NCI-H82 treated with DMSO at 0.1 percent for 48 hours (cell line): ENCODE measurements around the gene DLGAP4.

Source experiments
- DNase-seq: peaks from one replicate; lab custom pipeline; 2025; ENCODE audit not compliant: unreplicated experiment; lab: John Stamatoyannopoulos, UW

DLGAP4 gene, protein sequence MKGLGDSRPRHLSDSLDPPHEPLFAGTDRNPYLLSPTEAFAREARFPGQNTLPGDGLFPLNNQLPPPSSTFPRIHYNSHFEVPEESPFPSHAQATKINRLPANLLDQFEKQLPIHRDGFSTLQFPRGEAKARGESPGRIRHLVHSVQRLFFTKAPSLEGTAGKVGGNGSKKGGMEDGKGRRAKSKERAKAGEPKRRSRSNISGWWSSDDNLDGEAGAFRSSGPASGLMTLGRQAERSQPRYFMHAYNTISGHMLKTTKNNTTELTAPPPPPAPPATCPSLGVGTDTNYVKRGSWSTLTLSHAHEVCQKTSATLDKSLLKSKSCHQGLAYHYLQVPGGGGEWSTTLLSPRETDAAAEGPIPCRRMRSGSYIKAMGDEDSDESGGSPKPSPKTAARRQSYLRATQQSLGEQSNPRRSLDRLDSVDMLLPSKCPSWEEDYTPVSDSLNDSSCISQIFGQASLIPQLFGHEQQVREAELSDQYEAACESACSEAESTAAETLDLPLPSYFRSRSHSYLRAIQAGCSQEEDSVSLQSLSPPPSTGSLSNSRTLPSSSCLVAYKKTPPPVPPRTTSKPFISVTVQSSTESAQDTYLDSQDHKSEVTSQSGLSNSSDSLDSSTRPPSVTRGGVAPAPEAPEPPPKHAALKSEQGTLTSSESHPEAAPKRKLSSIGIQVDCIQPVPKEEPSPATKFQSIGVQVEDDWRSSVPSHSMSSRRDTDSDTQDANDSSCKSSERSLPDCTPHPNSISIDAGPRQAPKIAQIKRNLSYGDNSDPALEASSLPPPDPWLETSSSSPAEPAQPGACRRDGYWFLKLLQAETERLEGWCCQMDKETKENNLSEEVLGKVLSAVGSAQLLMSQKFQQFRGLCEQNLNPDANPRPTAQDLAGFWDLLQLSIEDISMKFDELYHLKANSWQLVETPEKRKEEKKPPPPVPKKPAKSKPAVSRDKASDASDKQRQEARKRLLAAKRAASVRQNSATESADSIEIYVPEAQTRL

DNA sequence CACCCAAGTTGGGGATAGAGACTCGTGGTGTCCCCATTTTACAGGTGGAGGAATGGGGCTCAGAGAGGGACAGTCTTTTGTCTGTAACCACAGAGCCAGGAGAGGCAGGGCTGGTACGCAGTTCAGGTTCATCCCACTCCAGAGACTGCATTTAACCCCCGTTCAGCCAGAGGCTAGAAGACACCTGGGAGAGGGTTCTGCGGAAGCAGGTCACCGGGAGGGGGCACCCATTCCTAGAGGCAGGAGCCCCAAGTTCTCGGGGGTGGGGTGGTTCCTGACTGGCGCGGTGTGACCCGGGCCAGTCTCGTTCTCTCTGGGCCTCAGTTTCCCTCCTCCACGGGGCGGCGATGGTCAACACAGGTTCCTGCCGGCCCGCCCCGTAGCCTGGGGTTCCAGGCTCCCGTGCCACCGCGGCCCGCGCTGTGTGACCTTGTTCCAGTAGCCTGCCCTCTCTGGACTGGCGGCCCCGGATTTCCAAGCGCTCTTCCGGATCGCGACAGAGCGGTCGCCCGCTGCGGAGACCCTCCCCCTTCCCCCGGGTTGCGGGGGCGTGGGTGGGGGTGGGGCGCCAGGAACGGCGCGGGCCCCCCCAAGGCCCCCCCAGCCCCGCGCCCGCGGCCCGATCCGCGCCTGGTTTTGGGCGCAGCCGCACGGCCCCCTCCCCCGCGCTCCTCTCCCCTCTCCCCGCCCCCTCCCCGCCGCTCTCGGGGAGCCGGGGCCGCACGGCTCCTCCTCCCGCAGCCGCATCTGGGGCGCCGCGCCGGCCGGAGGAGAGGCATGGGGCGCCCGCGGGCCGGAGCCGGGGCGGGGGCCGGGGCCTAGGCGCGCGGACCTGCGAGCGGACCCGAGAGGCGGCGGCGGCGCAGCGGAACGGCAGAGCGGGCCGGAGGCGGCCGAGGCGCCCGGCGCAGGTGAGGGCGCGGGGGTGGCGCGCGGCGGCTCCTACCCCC, at the start of gene DLGAP4:
TSS of gene DLGAP4 (plus strand) at position 738 of the 950 bp plus-strand sequence. CDS start 125,379 bp downstream, outside the sequence.
- no peak for DNase-seq

DNA sequence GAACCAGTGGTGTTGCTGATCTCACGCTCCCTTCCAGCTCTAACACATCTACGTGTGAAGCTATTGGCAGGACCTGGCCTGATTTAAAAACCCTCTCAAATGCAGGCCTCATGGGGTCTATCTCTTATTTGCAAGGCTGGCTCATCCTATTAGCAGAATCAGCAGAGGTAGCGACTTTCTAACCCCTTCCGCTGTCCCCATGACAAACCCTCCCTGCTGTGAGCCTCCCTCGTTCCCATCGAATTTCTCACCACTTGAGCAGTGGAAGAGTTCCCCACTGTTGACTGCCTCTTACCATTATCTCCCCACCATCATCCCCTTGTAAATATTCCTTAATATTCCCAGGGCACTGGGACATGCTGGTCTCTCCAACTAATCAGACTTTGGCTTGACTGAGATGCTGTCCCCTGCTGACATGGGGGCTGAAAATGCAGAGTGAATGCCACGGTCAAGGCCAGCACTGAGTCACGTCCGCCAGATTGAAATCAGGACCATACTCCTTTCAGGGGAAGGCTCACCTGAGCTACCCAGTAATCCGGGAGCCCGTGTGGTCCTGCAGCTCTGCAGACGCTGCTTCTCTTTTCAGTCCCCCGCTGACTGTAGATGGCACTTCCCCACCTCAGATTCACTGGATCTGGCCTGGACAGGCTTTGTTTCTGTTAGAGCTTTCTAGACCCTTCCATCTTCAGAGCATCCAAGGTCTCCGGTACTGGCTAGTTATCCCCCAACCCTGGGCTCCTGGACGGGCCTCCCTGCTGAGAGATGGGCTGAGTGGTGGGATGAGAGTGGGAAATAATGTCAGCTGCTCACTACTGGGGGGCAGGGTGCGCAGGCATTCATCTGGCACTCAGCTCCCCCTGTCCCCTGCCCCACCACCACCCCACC, 46.7 kb upstream of the DLGAP4 start:
- peak; percentile 46 for DNase-seq

DNA sequence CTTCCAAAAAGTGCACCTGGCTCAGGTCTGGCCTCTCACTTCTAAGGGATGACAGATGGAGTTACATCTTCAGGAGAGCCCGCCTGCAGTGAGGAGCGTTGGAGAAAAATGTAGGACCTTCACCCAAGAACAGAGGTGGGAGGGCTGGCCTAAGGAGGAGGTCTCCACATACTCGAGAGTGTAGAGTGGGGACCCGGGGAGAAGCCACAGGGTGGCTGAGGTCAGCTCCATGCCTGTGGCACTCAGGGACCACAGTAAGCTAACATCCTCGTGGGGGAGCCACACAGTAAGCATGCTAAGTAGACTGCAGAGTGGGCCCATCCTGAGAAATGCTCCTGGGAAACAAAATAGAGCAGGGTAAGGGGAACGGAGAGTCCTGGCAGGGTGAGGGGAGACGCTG, 45.8 kb upstream of the DLGAP4 start:
- no peak for DNase-seq

DNA sequence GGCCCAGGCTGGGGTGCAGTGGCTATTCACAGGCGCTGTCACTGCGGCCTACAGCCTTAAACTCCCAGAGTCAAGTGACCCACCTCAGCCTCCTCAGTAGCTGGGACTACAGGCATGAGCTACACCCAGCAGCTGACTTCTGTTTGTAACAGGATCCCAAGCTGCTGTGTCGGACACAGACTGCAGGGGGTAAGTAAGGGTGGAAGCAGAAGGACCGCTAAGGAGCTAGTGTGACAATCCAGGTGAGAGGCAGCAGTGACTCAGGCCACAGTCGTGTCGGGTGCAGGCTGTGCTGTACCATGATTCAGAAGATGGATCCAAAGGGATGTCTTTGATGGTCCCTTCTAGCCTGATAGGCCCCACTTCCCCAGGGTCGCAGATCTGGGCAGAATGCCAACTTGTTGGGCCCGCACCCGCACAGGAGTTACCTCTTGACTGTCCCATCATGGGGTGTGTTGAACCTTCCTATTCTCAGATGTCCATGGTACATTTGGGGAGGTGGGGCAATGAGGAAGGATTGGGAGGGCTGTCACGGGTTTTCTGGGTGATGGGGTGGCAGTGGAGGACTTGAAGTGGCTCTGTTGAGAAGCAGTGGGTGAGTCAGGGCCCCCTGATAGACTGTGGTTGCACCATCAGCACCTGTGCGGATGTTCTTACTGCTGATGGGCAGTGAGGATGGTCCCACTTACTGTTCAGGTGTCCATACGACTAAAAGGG, 44.6 kb upstream of the DLGAP4 start:
- no peak for DNase-seq

DNA sequence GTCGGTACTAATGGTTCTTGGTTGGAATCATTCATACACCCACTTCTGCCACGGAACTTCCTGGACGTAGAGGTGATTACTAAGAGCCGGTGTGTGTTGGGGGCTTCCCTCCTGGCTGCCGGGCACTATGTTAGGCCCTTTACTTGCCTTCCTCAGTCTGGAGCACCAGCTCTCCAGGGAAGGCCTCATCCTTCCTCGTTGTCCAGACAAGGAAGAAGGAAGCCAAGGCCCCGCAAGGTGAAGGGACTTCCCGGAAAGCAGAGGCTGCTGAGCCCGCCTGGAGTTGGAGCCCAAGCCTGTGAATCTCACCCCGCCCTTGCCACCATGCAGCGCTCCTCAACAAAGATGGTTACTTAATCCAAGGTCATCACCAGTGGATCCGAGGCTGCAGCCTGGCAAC, 43.7 kb upstream of the DLGAP4 start:
- DNase-seq: no peak

DNA sequence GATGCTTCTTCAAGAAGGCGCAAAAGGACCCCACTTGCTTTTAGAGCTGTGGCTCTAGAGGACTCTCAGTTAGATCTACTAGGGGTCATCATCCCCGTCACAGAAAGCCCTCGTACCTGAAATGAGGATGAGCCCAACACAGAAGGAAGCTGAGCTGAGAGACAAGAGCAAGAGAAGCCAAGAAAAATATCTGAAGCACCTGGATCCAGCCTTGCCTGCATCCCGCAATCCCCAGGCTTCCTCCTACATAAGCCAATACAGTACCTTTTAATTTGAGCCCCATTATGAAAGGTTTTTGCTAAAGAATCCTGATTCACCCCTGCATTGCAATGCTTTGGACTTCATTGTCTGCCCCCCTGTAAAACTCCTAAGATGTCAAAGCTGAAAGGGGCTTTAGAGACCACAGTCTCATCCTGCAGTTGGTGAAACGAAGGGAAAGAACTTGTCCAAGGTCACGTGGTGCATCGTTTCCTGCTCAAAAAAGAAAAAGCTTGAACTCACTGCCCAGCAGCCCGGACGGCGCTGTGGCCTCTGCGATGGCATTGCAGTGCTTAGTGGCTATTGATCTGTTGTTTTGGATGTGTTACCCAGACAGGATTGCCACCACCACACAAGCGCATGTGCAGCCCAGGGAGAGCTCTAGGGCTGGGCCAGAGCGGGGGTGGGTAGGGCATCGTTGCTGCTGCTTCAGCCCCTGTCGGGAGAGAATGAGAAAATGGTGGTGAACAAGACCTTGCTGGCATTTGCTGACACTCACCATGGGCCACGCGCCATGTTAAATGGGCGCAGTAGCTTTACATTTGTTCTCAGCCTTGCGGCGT, 41.5 kb upstream of the DLGAP4 start:
- no peak for DNase-seq

DNA sequence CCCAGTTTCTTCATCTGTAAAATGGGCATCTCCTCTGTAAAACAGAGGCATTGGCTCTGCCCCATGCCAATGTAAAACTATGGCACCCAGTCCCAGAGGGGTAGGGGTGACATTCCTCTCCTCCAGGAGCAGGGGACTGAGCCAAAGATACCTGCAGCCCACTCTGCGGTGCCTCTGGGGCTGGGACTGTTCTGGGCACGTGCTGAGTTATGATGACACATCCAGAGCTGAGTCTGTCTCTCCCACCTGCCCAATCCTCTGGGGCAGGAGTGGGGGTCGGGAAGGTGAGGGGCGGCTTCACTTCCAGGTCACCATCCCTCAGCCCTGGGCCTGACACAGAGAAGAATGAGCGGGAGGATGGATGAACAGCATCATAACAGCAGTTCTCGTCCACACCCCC, 40.0 kb upstream of the DLGAP4 start:
- no peak for DNase-seq

DNA sequence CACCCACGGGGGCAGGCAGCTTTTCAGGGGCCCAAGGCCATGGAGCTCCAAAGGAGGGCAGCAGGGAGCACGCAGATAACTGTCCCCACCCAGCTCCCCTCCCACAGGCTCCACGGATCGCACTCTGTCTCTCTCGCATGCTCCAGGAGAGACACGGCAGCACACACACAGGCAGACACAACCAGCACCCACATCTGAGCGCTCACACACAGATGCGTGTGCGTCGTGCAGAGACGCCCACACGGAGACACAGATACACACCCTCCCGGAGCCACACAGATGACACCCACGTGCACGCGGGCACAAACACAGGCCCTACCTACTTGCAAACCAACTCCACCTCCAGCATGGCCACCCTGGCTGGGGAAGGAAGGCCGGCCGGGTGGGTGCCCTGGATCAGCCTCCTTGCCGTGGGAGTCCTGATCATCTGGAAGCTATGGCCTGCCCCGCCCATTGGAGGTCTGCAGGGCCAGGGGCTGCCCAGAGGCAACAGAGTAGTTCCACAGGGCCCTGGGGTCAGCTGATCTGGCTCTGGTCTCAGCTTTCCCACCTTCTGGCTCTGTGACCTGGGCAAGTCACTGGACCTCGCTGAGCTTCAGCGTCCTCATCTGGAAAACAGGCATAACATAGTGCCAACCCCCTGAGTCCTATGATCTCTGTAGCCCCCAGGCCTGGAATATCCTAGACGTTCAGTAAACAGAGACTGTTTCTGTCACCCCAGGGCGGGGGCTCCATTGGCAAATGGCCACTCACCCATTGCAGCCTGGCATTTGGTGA, 38.3 kb upstream of the DLGAP4 start:
- DNase-seq: no peak

DNA sequence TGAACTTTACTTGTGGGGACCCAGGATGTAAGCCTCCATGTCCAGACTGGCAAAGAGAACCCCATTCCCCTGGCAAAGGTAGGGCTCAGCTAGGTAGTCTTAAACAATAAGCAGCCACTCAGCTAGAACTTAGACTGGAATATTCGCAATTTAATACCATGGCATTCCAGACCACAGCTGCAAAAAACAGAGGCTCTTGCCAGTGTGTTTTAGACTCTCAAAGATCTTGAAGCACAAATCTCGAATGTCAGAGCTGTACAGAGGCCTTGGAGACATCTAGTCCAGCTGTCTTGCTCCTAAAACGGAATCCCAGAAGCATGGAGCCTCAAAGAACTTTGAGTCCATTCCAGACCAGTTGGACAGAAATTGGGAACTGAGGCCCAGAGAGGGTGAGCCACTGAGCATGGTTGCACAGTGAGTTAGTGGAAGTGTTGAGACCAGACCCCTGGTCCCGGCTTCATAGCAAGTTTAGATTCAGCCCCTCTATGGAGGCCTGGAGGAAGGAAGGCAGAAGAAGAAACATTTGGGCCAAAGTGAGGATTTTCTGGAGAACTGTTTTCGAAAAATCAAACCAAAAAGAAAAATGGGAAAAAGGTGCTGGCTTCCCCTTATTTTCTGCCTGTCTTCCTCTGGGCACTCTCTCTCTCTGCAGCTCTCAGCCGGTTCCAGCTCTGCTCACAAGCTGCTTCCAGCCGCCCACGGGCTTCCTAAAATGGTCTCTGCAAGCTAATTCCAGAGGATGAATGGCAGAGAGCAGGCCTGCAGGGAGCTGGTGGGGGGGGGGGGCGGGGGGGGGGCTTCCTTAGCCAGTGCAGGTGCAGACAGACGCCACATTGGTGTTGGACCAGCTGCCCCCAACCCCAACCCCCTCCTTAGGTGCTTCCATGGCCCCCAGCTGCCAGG, 37.4 kb upstream of the DLGAP4 start:
- no peak for DNase-seq

DNA sequence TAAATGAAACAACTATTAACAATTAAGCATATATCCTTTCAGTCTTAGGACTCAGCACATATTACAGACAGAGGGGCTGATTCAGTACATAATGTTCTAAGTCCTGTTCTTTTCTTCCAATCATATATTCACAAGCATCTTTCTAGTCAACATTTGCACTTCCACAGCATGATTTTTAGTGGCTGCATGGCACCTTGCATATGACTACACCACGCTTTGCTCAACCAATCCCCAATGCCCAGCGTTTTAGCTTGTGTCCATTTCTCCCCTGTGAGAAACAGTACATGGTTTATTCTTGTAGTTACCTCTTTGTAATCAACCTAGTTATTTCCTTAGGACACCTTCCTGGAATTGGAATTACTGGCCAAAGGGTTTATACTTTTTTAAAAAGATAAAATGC, 36.6 kb upstream of the DLGAP4 start:
- no peak for DNase-seq

DNA sequence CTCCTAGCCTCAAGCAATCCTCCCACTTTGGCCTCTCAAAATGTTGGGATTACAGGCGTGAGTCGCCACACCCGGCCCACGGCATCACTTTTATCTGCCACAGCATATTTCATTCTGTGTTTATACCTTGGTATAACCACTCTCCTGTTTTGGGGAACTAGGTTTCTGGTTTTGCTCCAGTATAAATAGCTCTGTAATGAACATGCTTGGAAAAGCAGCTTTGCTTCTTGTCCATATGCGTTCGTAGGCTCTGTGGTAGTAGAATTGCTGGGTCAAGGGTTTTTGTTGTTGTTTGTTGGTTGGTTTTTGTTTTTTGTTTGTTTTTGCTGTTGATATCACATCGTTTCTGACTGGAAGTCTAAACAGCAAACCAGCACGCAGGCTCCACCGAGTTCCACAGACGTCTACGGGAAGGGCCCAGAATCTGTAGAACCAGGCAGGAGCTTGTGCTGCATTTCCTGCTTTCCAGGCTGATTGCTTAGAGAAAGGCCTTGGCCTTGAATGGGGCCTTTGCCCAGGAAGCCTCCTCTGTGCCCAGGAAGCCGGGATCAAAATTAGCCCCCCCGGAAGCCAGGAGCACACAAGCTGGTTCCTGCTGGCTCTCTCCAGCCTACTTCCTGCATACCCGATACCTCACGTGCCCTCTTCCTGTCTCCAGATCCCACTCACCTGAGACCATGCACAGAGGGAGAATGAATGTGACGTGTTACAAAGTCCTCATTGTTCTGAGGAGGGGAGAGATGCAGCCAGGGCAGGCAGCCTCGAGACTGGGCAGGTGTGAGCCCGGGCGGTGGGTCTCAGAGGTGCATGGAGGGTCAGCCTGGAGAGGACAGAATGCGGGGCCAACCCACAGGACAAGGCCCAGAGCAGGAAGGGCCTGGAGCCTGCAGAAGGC, 35.1 kb upstream of the DLGAP4 start:
- DNase-seq: no peak

DNA sequence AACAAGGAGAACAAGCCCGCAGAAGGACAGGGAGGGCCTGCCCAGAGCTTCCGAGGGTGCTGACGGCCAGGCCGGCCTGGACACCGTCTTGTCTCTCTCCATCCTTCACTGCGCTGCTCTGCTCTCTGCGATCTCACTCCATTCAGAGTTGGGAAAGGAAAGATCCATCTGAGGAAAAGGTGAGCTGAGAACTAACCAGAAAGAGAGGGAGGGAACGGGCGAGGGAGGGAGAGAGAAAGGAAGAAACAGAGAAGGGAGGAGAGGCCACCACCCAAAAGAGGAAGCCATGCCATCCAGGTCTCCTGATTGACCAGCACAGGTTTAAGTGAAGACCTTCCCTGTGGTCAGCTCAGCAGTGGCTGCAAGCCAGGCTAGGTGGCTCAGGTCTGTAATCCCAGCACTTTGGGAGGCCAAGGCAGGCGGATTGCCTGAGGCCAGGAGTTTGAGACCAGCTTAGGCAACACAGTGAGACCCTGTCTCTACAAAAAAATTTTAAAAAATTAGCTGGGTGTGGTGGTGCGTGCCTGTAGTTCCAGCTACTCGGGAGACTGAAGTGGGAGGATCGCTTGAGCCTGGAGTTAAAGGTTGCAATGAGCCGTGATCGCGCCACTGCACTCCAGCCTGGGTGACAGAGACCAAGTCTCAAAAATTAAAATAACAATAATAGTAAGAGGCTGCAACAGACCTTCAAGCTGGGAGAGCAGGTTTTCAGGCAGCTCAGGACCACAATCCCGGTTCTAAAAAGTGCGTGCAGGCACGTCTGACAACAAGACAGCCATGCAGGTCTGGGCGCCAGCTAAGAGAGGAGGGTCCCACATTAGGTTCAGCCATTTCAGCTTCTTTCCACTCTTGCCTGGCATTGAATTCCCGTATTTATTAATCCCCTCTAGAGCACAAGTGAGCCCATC, 34.2 kb upstream of the DLGAP4 start:
- DNase-seq: no peak

DNA sequence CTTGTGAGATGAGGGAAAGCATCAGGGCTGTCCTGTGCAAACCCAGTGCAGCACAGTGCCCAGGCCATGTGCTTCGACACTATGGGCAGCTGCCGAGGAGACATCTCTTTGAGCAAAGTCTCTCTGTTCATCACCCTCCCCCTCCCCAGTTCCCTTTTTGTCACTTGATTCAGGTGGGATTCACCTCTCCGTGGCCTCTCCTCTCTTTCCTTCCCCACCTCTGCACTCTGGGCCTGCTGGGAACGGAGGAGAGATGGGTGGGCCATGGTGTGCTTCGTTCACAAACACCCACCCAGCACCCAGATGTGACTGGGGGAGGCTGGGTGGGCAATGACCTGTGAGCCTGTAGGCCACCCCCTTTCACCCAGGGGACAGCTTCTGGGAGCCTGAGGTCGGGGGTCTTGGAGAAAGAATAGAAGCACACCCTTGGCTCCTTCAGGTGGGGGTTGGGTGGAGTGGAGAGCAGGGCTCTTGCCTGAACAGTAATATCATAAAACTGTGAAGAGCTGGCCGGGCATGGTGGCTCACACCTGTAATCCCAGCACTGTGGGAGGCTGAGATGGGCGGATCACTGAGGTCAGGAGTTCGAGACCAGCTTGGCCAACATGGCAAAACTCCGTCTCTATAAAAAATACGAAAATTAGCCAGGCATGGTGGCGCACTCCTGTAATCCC, 33.5 kb upstream of the DLGAP4 start:
- DNase-seq: no peak
